ENCODE measurements around the gene ADORA2A. TPM values are rescaled to one million over a fixed set of nuclear protein-coding genes. Genes with fewer than 3 reads are reported as not detected.
A peak's percentile ranks its signal among the peaks of the same experiment; 100 is the strongest.

The ADORA2A gene
- total RNA-seq, 6 experiments from 2014 or later: 2.0 to 7.7 (median 3.6) TPM

- intact Hi-C loops (cut with DNase I): no loop called here
- 38% methylated on average over 9 of the region's 16 CpGs for WGBS (ENCODE audit: insufficient coverage, low coverage, low lambda C conversion rate, missing lambda C conversion rate)
- no peaks in the 10 kb centered on the region for H3K9me3 ChIP-seq
- peaks cover 0 to 12% (median 6%) of the 10 kb centered on the region in 4 donors for H3K36me3 ChIP-seq
- TF ChIP-seq CTCF (IDR thresholded peaks at IDR 0.05) (no peak), POLR2A (IDR thresholded peaks at IDR 0.05) (no peak)
- H3K4me3 ChIP-seq: no peak overlapping the region
- DNase-seq (peak in 1 of 3 donors; percentile 30), ATAC-seq (peak in 3 of 4 donors; percentile 3 to 6 (median 4))
- peaks cover 0 to 39% (median 16%) of the 10 kb centered on the region in 4 donors for H3K4me1 ChIP-seq
- H3K27me3 ChIP-seq: no peaks in the 10 kb centered on the region
- peak overlapping the region; percentile 20 to 78 (median 53) for H3K27ac ChIP-seq
These were observed 7.3 kb downstream of the ADORA2A start for GRCh38 chr22:24434471-24435322.

GRCh38 chr22:24435323-24435645 lies 7.9 kb downstream of the ADORA2A start:
- DNase-seq: no peak
- no peak for ATAC-seq
- WGBS (ENCODE audit: insufficient coverage, low coverage, low lambda C conversion rate, missing lambda C conversion rate): 80% methylated on average over 2 of the region's 2 CpGs
- Histone ChIP-seq H3K4me1 (peaks cover 0 to 33% (median 14%) of the 10 kb centered on the region in 4 donors), H3K27me3 (no peaks in the 10 kb centered on the region), H3K27ac (peak overlapping the region in 2 of 3 donors; percentile 53 to 72), H3K36me3 (peaks cover 0 to 12% (median 6%) of the 10 kb centered on the region in 4 donors), H3K9me3 (no peaks in the 10 kb centered on the region), H3K4me3 (no peak overlapping the region)
- no peak for TF ChIP-seq CTCF (IDR thresholded peaks at IDR 0.05)
- TF ChIP-seq POLR2A (IDR thresholded peaks at IDR 0.05): no peak
- intact Hi-C loops (cut with DNase I): no loop called here

- TF ChIP-seq CTCF (IDR thresholded peaks at IDR 0.05) (no peak), POLR2A (IDR thresholded peaks at IDR 0.05) (no peak)
- H3K4me3 ChIP-seq: no peak overlapping the region
- DNase-seq (peak in 2 of 3 donors; percentile 29 to 46), ATAC-seq (peak in 1 of 4 donors; percentile 4)
- intact Hi-C loops (cut with DNase I): no loop called here
- peaks cover 0 to 27% (median 12%) of the 10 kb centered on the region in 4 donors for H3K4me1 ChIP-seq
- H3K27ac ChIP-seq: peak overlapping the region; percentile 44 to 53 (median 47)
- H3K36me3 ChIP-seq: peaks cover 0 to 17% (median 6%) of the 10 kb centered on the region in 4 donors
- H3K9me3 ChIP-seq: no peaks in the 10 kb centered on the region
- 77% methylated on average over 10 of the region's 13 CpGs for WGBS (ENCODE audit: insufficient coverage, low coverage, low lambda C conversion rate, missing lambda C conversion rate)
- H3K27me3 ChIP-seq: no peaks in the 10 kb centered on the region
These were observed 8.5 kb downstream of the ADORA2A start for GRCh38 chr22:24435861-24436371.

GRCh38 chr22:24436553-24436952 lies 9.2 kb downstream of the ADORA2A start:
- TF ChIP-seq POLR2A (IDR thresholded peaks at IDR 0.05): no peak
- TF ChIP-seq CTCF (IDR thresholded peaks at IDR 0.05): no peak
- no peak overlapping the region for H3K4me3 ChIP-seq
- intact Hi-C loops (cut with DNase I): no loop called here
- ATAC-seq: no peak
- peaks cover 0 to 23% (median 8%) of the 10 kb centered on the region in 4 donors for H3K36me3 ChIP-seq
- WGBS (ENCODE audit: insufficient coverage, low coverage, low lambda C conversion rate, missing lambda C conversion rate): no CpG with 5 or more reads among the region's 3 CpGs
- peak overlapping the region; percentile 44 to 53 (median 47) for H3K27ac ChIP-seq
- H3K27me3 ChIP-seq: no peaks in the 10 kb centered on the region
- peaks cover 0 to 20% (median 9%) of the 10 kb centered on the region in 4 donors for H3K4me1 ChIP-seq
- H3K9me3 ChIP-seq: no peaks in the 10 kb centered on the region
- peak in 1 of 3 donors; percentile 47 for DNase-seq
